Neuron (in vitro differentiated cells): Measurements from ENCODE around the gene ATG7.
"Not testable (repeated sequence)": the region's sequence is repeated elsewhere in the genome, so short reads cannot be mapped to it uniquely, and the experiment has no call there.

Experiments used
- H2AFZ ChIP-seq: one replicate; pipeline ENCODE4 v1.6.1; 2013; ENCODE audit warnings: low read depth, mild to moderate bottlenecking, inconsistent platforms, low read length, moderate library complexity
- H3K27me3 ChIP-seq: one replicate; pipeline ENCODE4 v1.6.1; 2013; ENCODE audit warnings: low read length; ENCODE audit not compliant: insufficient read depth
- H3K36me3 ChIP-seq: one replicate; pipeline ENCODE4 v1.6.1; 2013; ENCODE audit warnings: low read length; ENCODE audit not compliant: insufficient read depth
- H3K4me1 ChIP-seq: one replicate; pipeline ENCODE4 v1.6.1; 2013; ENCODE audit warnings: low read length; ENCODE audit not compliant: insufficient read depth
- H3K4me3 ChIP-seq: 2 replicates; pipeline ENCODE4 v1.5.1; 2013; ENCODE audit warnings: mild to moderate bottlenecking, low read length, moderate library complexity
- H3K9me3 ChIP-seq: one replicate; pipeline ENCODE4 v1.6.1; 2013; ENCODE audit warnings: low read length

ATG7 gene

GRCh38 chr3:11467875-11468274, 195.7 kb downstream of the ATG7 start:
- Histone ChIP-seq H3K9me3 (no peaks in the 10 kb centered on the region), H3K27me3 (no peaks in the 10 kb centered on the region), H2AFZ (no peak overlapping the region), H3K4me1 (peaks cover 4% of the 10 kb centered on the region), H3K36me3 (no peaks in the 10 kb centered on the region), H3K4me3 (no peak overlapping the region)

GRCh38 chr3:11470031-11470853, 198.0 kb downstream of the ATG7 start:
- no peak overlapping the region for H2AFZ ChIP-seq
- no peak overlapping the region for H3K4me3 ChIP-seq
- H3K27me3 ChIP-seq: no peaks in the 10 kb centered on the region
- H3K36me3 ChIP-seq: no peaks in the 10 kb centered on the region
- no peaks in the 10 kb centered on the region for H3K9me3 ChIP-seq
- H3K4me1 ChIP-seq: peaks cover 4% of the 10 kb centered on the region

- no peak overlapping the region for H3K4me3 ChIP-seq
- no peaks in the 10 kb centered on the region for H3K9me3 ChIP-seq
- no peak overlapping the region for H2AFZ ChIP-seq
- H3K4me1 ChIP-seq: peaks cover 21% of the 10 kb centered on the region
- H3K36me3 ChIP-seq: no peaks in the 10 kb centered on the region
- no peaks in the 10 kb centered on the region for H3K27me3 ChIP-seq
Measured at GRCh38 chr3:11475324-11475723, 203.1 kb downstream of the ATG7 start.

GRCh38 chr3:11476735-11477144, 204.5 kb downstream of the ATG7 start:
- Histone ChIP-seq H3K27me3 (no peaks in the 10 kb centered on the region), H2AFZ (no peak overlapping the region), H3K4me1 (peaks cover 23% of the 10 kb centered on the region), H3K36me3 (no peaks in the 10 kb centered on the region), H3K9me3 (no peaks in the 10 kb centered on the region), H3K4me3 (no peak overlapping the region)

GRCh38 chr3:11477407-11477911, 205.3 kb downstream of the ATG7 start:
- no peak overlapping the region for H3K4me3 ChIP-seq

GRCh38 chr3:11478167-11478566, 206.0 kb downstream of the ATG7 start:
- no peak overlapping the region for H3K4me3 ChIP-seq
- H3K36me3 ChIP-seq: no peaks in the 10 kb centered on the region
- H3K27me3 ChIP-seq: no peaks in the 10 kb centered on the region
- no peak overlapping the region for H2AFZ ChIP-seq
- H3K4me1 ChIP-seq: peaks cover 23% of the 10 kb centered on the region
- no peaks in the 10 kb centered on the region for H3K9me3 ChIP-seq

More at GRCh38 chr3:11477407-11477911, 205.3 kb downstream of the ATG7 start:
- Histone ChIP-seq H3K4me1 (peaks cover 23% of the 10 kb centered on the region), H3K27me3 (no peaks in the 10 kb centered on the region), H2AFZ (no peak overlapping the region), H3K9me3 (no peaks in the 10 kb centered on the region), H3K36me3 (no peaks in the 10 kb centered on the region)

GRCh38 chr3:11479221-11479620, 207.0 kb downstream of the ATG7 start:
- no peaks in the 10 kb centered on the region for H3K36me3 ChIP-seq
- no peaks in the 10 kb centered on the region for H3K27me3 ChIP-seq
- no peak overlapping the region for H3K4me3 ChIP-seq
- H3K4me1 ChIP-seq: peaks cover 23% of the 10 kb centered on the region
- H3K9me3 ChIP-seq: no peaks in the 10 kb centered on the region
- H2AFZ ChIP-seq: no peak overlapping the region

GRCh38 chr3:11480663-11481298, 208.6 kb downstream of the ATG7 start:
- no peaks in the 10 kb centered on the region for H3K27me3 ChIP-seq
- no peak overlapping the region for H2AFZ ChIP-seq
- no peaks in the 10 kb centered on the region for H3K9me3 ChIP-seq
- H3K36me3 ChIP-seq: no peaks in the 10 kb centered on the region
- H3K4me3 ChIP-seq: no peak overlapping the region
- H3K4me1 ChIP-seq: peaks cover 19% of the 10 kb centered on the region

- H3K9me3 ChIP-seq: no peaks in the 10 kb centered on the region
- H3K27me3 ChIP-seq: no peaks in the 10 kb centered on the region
- H3K4me3 ChIP-seq: no peak overlapping the region
- no peaks in the 10 kb centered on the region for H3K36me3 ChIP-seq
- peaks cover 14% of the 10 kb centered on the region for H3K4me1 ChIP-seq
- H2AFZ ChIP-seq: no peak overlapping the region
Measured at GRCh38 chr3:11481556-11481955, 209.4 kb downstream of the ATG7 start.

- H3K4me1 ChIP-seq: peaks cover 10% of the 10 kb centered on the region
- H2AFZ ChIP-seq: no peak overlapping the region
- no peak overlapping the region for H3K4me3 ChIP-seq
- H3K9me3 ChIP-seq: no peaks in the 10 kb centered on the region
- H3K27me3 ChIP-seq: no peaks in the 10 kb centered on the region
- H3K36me3 ChIP-seq: no peaks in the 10 kb centered on the region
Measured at GRCh38 chr3:11482021-11482420, 209.8 kb downstream of the ATG7 start.

GRCh38 chr3:11488356-11488755, 216.2 kb downstream of the ATG7 start:
- H3K9me3 ChIP-seq, H2AFZ ChIP-seq, H3K27me3 ChIP-seq, H3K4me3 ChIP-seq, H3K4me1 ChIP-seq, H3K36me3 ChIP-seq: not testable (repeated sequence)

GRCh38 chr3:11494131-11494916, 222.1 kb downstream of the ATG7 start:
- no peak overlapping the region for H3K4me3 ChIP-seq
- no peaks in the 10 kb centered on the region for H3K27me3 ChIP-seq
- peaks cover 14% of the 10 kb centered on the region for H3K4me1 ChIP-seq
- peaks cover 7% of the 10 kb centered on the region for H3K9me3 ChIP-seq
- no peaks in the 10 kb centered on the region for H3K36me3 ChIP-seq
- no peak overlapping the region for H2AFZ ChIP-seq
